ENCODE results near the gene SSTR5.

DNA sequence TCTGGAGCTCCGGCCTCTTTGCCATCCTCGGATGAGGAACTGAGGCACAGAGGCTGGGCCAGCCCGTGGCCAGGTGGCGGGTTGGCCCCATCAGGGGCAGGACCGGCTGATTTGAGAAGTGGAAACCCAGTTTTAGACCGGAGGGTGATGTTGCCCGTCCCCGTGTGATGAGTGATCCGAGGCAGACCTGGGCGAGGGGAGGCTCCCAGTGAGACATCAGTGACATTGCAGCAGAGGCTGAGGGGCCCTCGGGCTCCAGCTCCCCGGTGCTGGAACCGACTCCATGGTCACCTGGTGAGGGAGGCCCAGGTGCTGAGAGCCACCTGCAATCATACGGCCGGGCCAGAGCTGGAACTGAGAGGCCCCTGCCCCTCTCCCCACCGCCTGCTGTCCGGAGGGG, 53.5 kb downstream of the SSTR5 start:
- TF ChIP-seq POLR2AphosphoS5 (IDR thresholded peaks at IDR 0.05; ENCODE audit: borderline replicate concordance, low read depth, low read length), result no peak
- no peak for TF ChIP-seq EZH2 (IDR thresholded peaks at IDR 0.05)

All from SK-N-MC (cell line).